Peyer's patch (tissue), 4 donors: ENCODE measurements around the gene XYLT1.

Experiments
- CTCF ChIP-seq, 6 experiments: fragments of 450-650 bp in 4 of 6; fragments of 200-600 bp in 2 of 6; sonication (generic) in 1 of 6; IDR thresholded peaks; one replicate each; pipeline ENCODE4 v1.5.1; 2017 to 2019; ENCODE audit warnings: antibody characterized with exemption in 6 of 6, mild to moderate bottlenecking in 3 of 6, moderate library complexity in 1 of 6
- POLR2A ChIP-seq, 2 donors: fragments of 450-650 bp; IDR thresholded peaks; one replicate each; pipeline ENCODE4 v1.5.1; 2017; ENCODE audit warnings: antibody characterized with exemption in 2 of 2, mild to moderate bottlenecking in 2 of 2, moderate library complexity in 2 of 2

GRCh38 chr16:17331991-17332390 is 138.8 kb downstream of the XYLT1 start:
- TF ChIP-seq CTCF (IDR thresholded peaks at IDR 0.05) (no peak), POLR2A (IDR thresholded peaks at IDR 0.05) (no peak)
